Stimulated activated CD8-positive, alpha-beta memory T cell treated with anti-CD3 and anti-CD28 coated beads, Interleukin-7, amount 100 ng/mL, for 4 hours (primary cell): ENCODE measurements around the gene DOCK1.

Source experiments
- DNase-seq, 2 donors: peaks; one replicate each; pipeline ENCODE4 v3.0.0-alpha.2; 2020; ENCODE audit warnings: low read depth in 2 of 2

Gene DOCK1

DNA sequence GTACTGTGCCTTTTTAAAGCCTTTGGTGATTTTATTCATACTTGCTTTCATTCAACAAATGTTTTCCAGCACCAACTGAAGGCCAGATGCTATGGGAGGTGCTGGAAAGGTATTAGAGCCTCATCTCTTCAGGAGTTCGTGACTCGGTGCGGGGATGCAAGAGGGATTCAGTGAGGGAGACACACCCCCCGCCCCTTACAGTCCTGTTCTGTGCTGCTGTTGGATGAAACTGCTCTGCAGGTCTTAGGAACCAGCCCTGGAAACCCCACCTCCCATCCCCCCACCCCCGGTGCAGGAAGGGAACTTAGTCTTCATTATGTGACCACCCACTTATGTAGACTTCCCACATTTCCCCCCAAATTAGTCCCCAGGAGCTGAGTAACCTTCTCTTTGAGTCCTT lies 180.7 kb downstream of the DOCK1 start:
- no peak for DNase-seq

DNA sequence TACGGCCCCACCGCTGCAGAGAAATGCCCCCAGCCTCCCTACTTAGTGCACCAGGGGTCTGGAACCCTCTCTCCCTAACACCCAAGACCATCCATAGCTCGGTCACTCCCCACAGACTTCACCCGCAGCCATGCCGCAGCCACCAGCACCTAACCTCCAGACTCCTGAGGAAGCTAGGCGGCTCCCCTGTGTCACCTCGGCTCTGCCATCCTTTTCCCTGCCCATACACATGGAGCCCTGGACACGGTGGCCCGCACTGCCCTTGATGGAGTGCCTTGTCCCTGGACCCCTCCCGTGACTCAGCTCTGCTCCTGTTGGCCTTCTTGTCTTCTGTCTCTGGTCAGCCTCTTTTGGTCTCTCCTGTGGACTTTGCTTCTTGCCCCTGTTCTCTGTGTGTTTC lies 183.7 kb downstream of the DOCK1 start:
- no peak for DNase-seq

DNA sequence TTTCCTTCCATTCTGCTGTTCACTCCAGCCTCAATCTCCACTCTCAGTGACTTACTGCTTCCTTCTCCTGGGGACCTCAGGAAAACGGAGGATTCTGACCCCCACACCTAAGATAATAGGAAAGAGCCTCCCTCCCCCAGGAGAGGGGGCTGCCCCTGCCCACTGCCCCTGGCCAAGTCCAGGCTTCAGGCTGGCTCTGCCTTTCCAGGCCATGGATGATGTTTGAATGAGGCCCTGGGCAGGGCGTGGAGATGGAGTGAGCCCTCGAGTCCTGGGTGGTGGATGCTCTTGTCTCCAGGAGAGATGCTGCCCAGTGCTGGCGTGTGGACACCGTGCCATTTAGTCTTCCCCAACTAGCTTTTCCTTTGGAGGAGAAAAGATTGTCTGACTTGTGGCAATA lies 184.2 kb downstream of the DOCK1 start:
- DNase-seq = no peak

DNA sequence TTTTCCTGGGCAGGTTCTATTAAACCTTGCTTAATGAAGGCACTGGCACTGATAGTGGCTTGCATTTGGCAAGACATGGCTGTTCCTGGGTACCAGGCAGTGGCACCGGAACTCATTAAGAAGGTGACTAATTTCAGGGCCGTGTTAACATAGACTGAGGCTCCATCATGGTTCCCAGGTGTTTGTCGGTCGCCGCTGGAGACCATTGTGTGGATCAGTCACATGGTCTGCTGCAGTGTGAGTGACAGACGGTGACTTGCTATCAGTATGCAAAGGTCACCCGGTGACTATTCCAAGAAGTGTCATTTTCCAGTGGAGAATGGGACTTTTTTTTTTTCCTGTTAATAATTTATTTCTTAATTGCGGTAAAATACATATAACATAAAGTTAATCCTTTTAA lies 184.9 kb downstream of the DOCK1 start:
- no peak for DNase-seq

DNA sequence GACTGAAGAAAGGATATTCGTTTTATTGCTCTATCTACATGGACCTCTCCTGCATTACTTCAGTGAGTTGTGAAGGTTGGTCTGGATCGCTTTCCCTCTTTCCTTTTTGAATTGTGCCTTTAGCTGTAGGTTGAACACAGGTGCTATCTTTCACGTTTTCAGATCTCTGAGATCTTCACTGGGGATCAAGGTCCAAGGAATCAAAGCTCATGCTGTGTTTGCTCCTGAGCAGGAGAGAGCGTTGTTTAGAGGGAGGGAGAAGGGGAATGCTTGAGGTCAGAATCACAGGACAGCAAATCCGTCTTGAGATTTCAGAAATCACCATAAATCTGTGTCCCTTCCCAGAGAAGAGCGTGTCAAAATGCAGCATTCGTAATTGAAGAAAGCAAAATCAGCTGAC lies 186.1 kb downstream of the DOCK1 start:
- no peak for DNase-seq

- no peak for DNase-seq
These were observed 187.7 kb downstream of the DOCK1 start for GRCh38 chr10:127092916-127093315.

DNA sequence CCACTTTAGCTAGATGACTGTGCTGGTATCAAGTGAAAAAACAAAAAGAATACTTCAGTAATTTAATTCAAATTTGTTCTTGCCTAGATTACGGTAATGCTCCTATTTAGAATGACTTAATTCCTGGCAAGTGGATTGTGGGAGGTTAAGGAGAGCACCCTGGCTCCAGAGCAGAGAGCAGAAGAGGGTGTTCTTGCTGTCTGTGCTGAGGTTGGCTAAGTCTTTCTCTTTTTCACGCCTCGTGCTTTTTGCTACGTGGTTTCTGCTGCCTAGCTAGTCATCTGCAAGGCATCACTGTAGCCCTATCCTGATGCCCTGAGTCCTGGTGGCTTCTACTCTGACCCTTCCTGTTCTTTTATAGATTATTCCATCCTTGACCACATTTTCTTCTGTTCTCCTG lies 189.8 kb downstream of the DOCK1 start:
- no peak for DNase-seq

GRCh38 chr10:127100983-127101615 lies 195.9 kb downstream of the DOCK1 start:
- DNase-seq = no peak

DNA sequence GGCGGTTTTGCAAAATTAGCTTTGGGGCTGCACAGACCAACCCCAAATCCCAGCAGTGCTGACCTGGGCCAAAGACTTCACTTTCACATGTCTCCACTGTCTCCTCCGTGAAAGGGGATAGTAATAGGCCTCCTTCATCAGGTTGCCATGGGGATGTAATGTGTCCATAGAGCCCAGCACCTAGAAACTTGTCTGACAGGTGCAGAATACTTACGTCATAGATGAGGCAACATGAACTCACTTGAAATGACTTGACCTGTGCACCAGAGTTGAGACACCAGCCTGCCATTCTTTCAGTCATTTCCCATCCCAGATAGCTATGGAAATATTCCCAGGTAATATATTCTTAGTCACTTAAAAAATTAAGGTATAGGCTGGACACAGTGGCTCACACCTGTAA lies 196.9 kb downstream of the DOCK1 start:
- no peak for DNase-seq

GRCh38 chr10:127115100-127115499 lies 209.9 kb downstream of the DOCK1 start:
- no peak for DNase-seq

- no peak for DNase-seq
These were observed 211.9 kb downstream of the DOCK1 start for GRCh38 chr10:127117125-127117524.

- DNase-seq = no peak
These were observed 212.8 kb downstream of the DOCK1 start for GRCh38 chr10:127118034-127118433.

GRCh38 chr10:127119936-127120335 lies 214.7 kb downstream of the DOCK1 start:
- no peak for DNase-seq

GRCh38 chr10:127122831-127123230 lies 217.6 kb downstream of the DOCK1 start:
- DNase-seq = no peak

DNA sequence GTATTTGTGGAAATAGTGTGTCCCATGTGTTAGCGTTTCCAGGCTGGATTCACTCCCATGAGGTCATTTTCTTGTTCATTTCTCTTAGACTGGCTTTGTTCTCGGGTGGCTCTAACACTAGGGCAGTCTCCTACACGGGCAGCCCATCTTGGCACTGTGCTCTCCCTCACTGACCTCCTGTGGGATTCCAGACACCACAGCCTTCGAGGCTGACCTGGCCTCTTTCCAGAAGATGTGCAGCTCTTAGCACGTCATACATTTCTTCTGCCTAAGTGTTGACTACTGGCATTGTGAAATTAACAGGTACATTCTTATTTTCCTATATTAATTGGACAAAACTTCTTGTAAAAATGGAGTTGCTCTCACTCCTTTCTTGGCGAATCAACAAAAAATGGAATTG lies 218.4 kb downstream of the DOCK1 start:
- DNase-seq = no peak

DNA sequence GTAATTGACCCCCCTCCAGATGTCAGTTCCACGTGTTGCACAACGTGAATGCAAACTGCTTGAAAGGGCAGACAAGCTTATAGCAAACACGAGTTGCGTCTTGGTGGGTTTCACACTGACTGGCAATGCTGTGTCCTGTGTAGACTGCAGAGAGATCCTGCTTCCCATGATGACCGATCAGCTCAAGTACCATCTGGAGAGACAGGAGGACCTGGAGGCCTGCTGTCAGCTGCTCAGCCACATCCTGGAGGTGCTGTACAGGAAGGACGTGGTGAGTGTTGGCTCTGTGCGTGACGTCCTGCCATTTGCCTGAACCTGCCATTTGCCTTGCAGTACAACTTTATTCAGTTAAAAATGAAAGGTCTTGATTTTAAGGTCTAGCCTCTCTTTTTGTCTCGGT lies 220.1 kb downstream of the DOCK1 start:
- no peak for DNase-seq

- DNase-seq = no peak
These were observed 222.6 kb downstream of the DOCK1 start for GRCh38 chr10:127127822-127128221.

- DNase-seq = no peak
These were observed 223.9 kb downstream of the DOCK1 start for GRCh38 chr10:127129104-127129503.

- no peak for DNase-seq
These were observed 227.2 kb downstream of the DOCK1 start for GRCh38 chr10:127132451-127132850.

- no peak for DNase-seq
These were observed 228.0 kb downstream of the DOCK1 start for GRCh38 chr10:127133225-127133624.

DNA sequence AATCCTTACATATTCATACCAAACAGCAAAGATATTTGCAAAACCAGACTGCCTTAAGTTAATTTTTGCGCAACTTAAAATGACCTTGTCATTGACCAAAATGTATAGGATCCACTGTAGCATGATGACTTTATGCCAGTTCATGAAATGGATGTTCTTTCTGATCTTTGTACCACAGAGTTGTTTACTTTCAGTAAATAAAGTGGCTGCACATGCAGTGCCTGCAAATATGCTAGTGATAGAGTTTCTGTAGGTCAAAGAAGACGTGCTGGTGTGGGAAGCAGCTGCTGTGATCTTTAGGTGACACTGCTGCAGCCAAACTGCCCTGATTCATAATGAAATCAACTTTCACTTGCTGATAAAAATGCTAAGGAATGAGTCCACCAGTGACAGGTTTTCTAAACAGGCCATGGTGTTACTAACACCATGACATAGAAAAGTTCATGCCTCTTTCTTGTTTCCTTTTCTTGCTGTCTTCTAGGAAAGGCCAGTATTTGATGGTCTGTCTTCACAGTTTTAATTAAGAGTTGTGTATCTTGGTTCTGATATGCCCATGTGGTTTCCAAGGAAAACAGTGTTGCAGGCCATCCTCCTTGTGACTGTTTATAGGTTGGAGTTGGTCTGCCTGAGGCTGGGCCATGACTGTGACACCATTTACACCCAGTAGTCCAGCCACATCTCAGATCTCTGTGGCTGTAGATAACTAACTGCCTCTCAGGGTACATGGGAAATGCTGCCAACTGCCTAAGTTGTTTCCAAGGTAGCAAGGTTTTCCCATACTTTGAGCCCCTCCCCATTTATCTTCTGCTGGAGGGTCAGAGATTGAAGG lies 228.7 kb downstream of the DOCK1 start:
- DNase-seq = no peak

DNA sequence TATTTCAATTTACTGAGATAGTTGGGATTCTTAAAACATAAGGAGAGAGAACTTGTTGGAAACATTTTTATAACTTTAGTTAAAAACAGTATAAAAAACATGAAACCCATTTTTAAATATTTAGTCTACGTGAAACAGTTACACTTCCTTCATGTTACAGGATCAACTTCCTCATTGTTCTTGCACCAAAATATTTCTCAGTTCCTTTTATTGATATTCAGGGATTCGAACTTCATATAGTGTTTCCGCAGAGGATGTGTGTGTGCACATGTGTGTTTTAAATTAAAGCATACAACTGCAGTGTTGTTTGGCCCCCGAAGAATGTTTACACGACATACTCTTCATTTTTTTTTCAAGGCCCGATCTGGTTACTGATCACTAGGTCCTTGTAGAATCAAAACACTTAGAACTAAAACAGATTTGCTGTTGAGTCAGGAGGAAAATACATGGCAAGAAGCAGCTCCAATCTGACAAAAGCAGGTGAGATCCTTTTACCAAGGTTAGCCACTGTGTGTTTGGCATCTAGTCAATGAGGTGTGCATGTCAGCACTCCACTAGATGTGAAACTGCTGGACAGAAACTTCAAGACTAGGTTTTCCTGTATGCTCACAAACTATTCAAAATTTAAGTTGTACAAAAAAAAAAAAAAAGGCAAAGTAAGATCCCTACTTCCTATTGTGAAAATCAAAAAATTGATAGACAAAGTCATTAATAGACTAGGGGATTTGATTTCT lies 230.8 kb downstream of the DOCK1 start:
- no peak for DNase-seq

DNA sequence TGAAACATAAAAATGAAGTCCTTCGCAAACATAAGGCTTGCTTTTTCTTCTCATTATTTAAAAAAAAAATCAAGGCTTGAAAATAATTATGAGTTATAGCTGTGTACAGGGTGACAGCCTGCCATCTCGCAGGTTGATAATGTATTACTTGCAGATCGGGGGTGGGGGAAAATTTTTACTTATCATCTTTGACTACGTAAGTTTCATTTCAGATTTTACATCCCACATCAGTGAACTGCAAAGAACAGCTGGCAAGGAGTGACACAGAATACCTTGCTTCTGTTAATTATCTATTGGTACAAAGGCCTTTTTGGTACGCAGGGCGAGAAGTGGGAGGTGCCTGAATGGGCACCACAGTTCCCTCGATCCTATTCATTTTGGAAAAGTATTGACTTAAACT lies 232.2 kb downstream of the DOCK1 start:
- no peak for DNase-seq
